Measurements from ENCODE around the gene NALCN. TPM values are rescaled to one million over a fixed set of nuclear protein-coding genes. Genes with fewer than 3 reads are reported as not detected.

The NALCN gene
- total RNA-seq, 4 donors from 2014 or later, result 0.62 to 0.87 TPM; not detected in 2

- DNase-seq, result no peak
- in situ Hi-C loops (cut with MboI; ENCODE audit: low sequenced_read_pairs in 4 of 4), result no loop called here
- intact Hi-C loops (cut with DNase I; ENCODE audit: low total_unique reads), result loop anchor here (10.0 kb wide), 1 partner anchor 1403 kb away; no protein-coding TSS in a partner anchor
These were observed 264.1 kb downstream of the NALCN start for GRCh38 chr13:101152184-101152583.

GRCh38 chr13:101150998-101151397 lies 265.3 kb downstream of the NALCN start:
- peaks cover 0 to 2% (median 0%) of the 10 kb centered on the region in 3 donors for H3K27me3 ChIP-seq
- no peaks in the 10 kb centered on the region for H3K9me3 ChIP-seq
- intact Hi-C loops (cut with DNase I; ENCODE audit: low total_unique reads) (loop anchor here (10.0 kb wide), 1 partner anchor 1404 kb away; no protein-coding TSS in a partner anchor), in situ Hi-C loops (cut with MboI; ENCODE audit: low sequenced_read_pairs in 4 of 4) (no loop called here)
- no peak overlapping the region for H3K27ac ChIP-seq
- no peak overlapping the region for H3K4me3 ChIP-seq
- no peak for TF ChIP-seq POLR2A (IDR thresholded peaks at IDR 0.05)
- no peak for TF ChIP-seq CTCF (IDR thresholded peaks at IDR 0.05 in 4 of 5, conservative IDR thresholded peaks at IDR 0.05 in 1 of 5)
- DNase-seq, result no peak
- H3K4me1 ChIP-seq, result no peaks in the 10 kb centered on the region
- no peak for ATAC-seq
- H3K36me3 ChIP-seq, result no peaks in the 10 kb centered on the region

More at GRCh38 chr13:101152184-101152583, 264.1 kb downstream of the NALCN start:
- Histone ChIP-seq H3K4me3 (no peak overlapping the region), H3K4me1 (no peaks in the 10 kb centered on the region), H3K27me3 (peaks cover 0 to 2% (median 0%) of the 10 kb centered on the region in 3 donors), H3K27ac (no peak overlapping the region), H3K36me3 (no peaks in the 10 kb centered on the region), H3K9me3 (no peaks in the 10 kb centered on the region)
- TF ChIP-seq POLR2A (IDR thresholded peaks at IDR 0.05), result no peak
- no peak for TF ChIP-seq CTCF (IDR thresholded peaks at IDR 0.05 in 4 of 5, conservative IDR thresholded peaks at IDR 0.05 in 1 of 5)
- no peak for ATAC-seq

GRCh38 chr13:101149735-101150384 lies 266.4 kb downstream of the NALCN start:
- intact Hi-C loops (cut with DNase I; ENCODE audit: low total_unique reads) (loop anchor here (10.0 kb wide), 2 partner anchors 325 to 1405 kb away; no protein-coding TSS in a partner anchor), in situ Hi-C loops (cut with MboI; ENCODE audit: low sequenced_read_pairs in 4 of 4) (loop anchor here in 2 of 4 donors (25.0 kb wide), 1 partner anchor 612 kb away; no protein-coding TSS in a partner anchor)
- TF ChIP-seq CTCF (IDR thresholded peaks at IDR 0.05 in 4 of 5, conservative IDR thresholded peaks at IDR 0.05 in 1 of 5), result no peak
- no peak for TF ChIP-seq POLR2A (IDR thresholded peaks at IDR 0.05)
- DNase-seq (no peak), ATAC-seq (no peak)
- Histone ChIP-seq H3K4me1 (no peaks in the 10 kb centered on the region), H3K4me3 (no peak overlapping the region), H3K27me3 (peaks cover 0 to 2% (median 0%) of the 10 kb centered on the region in 3 donors), H3K27ac (no peak overlapping the region), H3K36me3 (no peaks in the 10 kb centered on the region), H3K9me3 (no peaks in the 10 kb centered on the region)

- Histone ChIP-seq H3K27ac (no peak overlapping the region), H3K36me3 (no peaks in the 10 kb centered on the region), H3K4me3 (no peak overlapping the region), H3K9me3 (no peaks in the 10 kb centered on the region), H3K4me1 (no peaks in the 10 kb centered on the region), H3K27me3 (peaks cover 0 to 2% (median 0%) of the 10 kb centered on the region in 3 donors)
- TF ChIP-seq POLR2A (IDR thresholded peaks at IDR 0.05) (no peak), CTCF (IDR thresholded peaks at IDR 0.05 in 4 of 5, conservative IDR thresholded peaks at IDR 0.05 in 1 of 5) (no peak)
- in situ Hi-C loops (cut with MboI; ENCODE audit: low sequenced_read_pairs in 4 of 4), result loop anchor here in 2 of 4 donors (25.0 kb wide), 1 partner anchor 616 kb away; no protein-coding TSS in a partner anchor
- no peak for ATAC-seq
- intact Hi-C loops (cut with DNase I; ENCODE audit: low total_unique reads), result loop anchor here (10.0 kb wide), 1 partner anchor 329 kb away; no protein-coding TSS in a partner anchor
- no peak for DNase-seq
These were observed 270.0 kb downstream of the NALCN start for GRCh38 chr13:101146101-101146898.

Measured in gastrocnemius medialis (tissue), 4 donors.